Stimulated activated CD4-positive, alpha-beta T cell treated with anti-CD3 and anti-CD28 coated beads, TNF-alpha, amount 100 ng/mL, for 4 hours (primary cell): ENCODE results near the gene LYG2.
"Not testable (repeated sequence)": the region's sequence is repeated elsewhere in the genome, so short reads cannot be mapped to it uniquely, and the experiment has no call there.

Source experiments
- DNase-seq, 3 experiments: peaks; one replicate each; pipeline ENCODE4 v3.0.0-alpha.2; 2020; ENCODE audit warnings: low read depth in 3 of 3

The LYG2 gene

GRCh38 chr2:99201959-99202678 is 53.3 kb downstream of the LYG2 start:
- no peak for DNase-seq

- no peak for DNase-seq
Observed at GRCh38 chr2:99200076-99200800, 55.2 kb downstream of the LYG2 start.

GRCh38 chr2:99198103-99198841 is 57.2 kb downstream of the LYG2 start:
- DNase-seq = no peak

- not testable (repeated sequence) for DNase-seq
Observed at GRCh38 chr2:99192364-99192763, 63.1 kb downstream of the LYG2 start.
